ENCODE data around the gene ARL4A.

The ARL4A gene

GRCh38 chr7:12715372-12716133, 28.1 kb downstream of the ARL4A start:
- Histone ChIP-seq H3K27me3 (ENCODE audit: insufficient read depth, low read length) (no peaks in the 10 kb centered on the region), H2AFZ (ENCODE audit: low read depth, low read length) (peak overlapping the region; percentile 49), H3K4me3 (ENCODE audit: low read length) (peak overlapping the region; percentile 43), H3K9me3 (ENCODE audit: low read length) (no peaks in the 10 kb centered on the region), H3K36me3 (ENCODE audit: insufficient read depth, low read length) (no peaks in the 10 kb centered on the region), H3K4me1 (ENCODE audit: insufficient read depth, low read length) (peaks cover 36% of the 10 kb centered on the region)

GRCh38 chr7:12716134-12716681, 28.8 kb downstream of the ARL4A start:
- H3K27me3 ChIP-seq (ENCODE audit: insufficient read depth, low read length): no peaks in the 10 kb centered on the region
- H2AFZ ChIP-seq (ENCODE audit: low read depth, low read length): no peak overlapping the region
- peak overlapping the region; percentile 43 for H3K4me3 ChIP-seq (ENCODE audit: low read length)
- no peaks in the 10 kb centered on the region for H3K36me3 ChIP-seq (ENCODE audit: insufficient read depth, low read length)
- no peaks in the 10 kb centered on the region for H3K9me3 ChIP-seq (ENCODE audit: low read length)
- peaks cover 36% of the 10 kb centered on the region for H3K4me1 ChIP-seq (ENCODE audit: insufficient read depth, low read length)

DNA sequence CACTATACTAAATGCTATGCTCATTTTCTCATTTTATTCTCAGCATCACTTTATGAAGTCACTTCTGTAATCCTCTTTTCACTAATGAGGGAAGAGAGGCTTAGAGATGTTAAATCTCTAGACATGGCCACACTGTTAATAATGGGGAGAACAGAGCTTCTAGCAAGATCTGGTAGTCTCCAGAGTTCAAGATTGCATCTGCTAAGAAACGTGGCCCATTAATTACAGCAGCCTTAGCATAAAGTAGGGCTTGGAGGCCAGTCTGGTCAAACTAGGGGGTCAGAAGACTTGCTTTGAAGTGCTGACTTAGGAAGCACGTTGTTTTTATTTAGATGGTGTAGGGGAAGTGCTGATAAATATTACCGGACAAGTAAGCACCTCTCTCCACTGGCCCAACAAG, 29.3 kb downstream of the ARL4A start:
- H3K4me3 ChIP-seq (ENCODE audit: low read length): peak overlapping the region; percentile 43

DNA sequence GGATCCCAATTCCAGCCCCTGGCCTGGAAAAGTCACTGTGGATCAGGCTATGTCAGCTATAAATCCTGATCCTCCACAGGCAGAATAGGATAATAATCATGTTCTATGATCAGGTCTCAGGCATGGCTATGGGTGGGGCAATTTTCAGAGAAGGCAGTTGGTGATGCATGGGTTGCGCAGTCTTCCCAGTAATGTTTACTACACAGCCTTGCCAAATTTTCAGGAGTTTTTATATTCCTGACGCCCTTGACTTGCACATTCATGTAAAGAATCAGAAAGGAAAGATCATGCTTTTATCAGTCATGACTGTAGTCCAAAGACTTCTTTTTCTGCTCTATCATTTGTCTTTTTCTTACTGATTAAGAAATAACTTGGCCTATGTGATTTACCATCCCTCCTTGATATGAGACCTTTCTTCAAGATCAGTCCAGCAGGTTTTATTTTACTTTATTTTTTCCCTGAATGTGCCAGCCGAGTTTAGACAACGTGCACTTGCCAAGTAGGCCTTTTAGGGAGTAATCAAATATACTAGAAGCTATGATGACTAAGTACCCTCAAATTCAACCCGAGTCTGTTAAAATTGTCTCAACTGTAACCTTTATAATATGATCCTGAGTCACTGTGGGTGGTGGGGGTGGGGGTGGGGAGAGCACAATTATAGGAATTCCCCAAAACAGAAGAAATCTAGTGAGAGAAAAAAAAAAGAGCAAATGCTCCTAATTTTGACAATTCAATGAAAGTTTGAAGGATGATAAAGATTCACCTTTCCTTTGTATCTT, 31.9 kb downstream of the ARL4A start:
- Histone ChIP-seq H3K27me3 (ENCODE audit: insufficient read depth, low read length) (no peaks in the 10 kb centered on the region), H3K9me3 (ENCODE audit: low read length) (no peaks in the 10 kb centered on the region), H3K4me3 (ENCODE audit: low read length) (no peak overlapping the region), H3K36me3 (ENCODE audit: insufficient read depth, low read length) (no peaks in the 10 kb centered on the region), H2AFZ (ENCODE audit: low read depth, low read length) (no peak overlapping the region), H3K4me1 (ENCODE audit: insufficient read depth, low read length) (peaks cover 22% of the 10 kb centered on the region)

More for the DNA sequence above, 29.3 kb downstream of the ARL4A start:
- Histone ChIP-seq H2AFZ (ENCODE audit: low read depth, low read length) (no peak overlapping the region), H3K36me3 (ENCODE audit: insufficient read depth, low read length) (no peaks in the 10 kb centered on the region), H3K9me3 (ENCODE audit: low read length) (no peaks in the 10 kb centered on the region), H3K27me3 (ENCODE audit: insufficient read depth, low read length) (no peaks in the 10 kb centered on the region), H3K4me1 (ENCODE audit: insufficient read depth, low read length) (peaks cover 36% of the 10 kb centered on the region)

DNA sequence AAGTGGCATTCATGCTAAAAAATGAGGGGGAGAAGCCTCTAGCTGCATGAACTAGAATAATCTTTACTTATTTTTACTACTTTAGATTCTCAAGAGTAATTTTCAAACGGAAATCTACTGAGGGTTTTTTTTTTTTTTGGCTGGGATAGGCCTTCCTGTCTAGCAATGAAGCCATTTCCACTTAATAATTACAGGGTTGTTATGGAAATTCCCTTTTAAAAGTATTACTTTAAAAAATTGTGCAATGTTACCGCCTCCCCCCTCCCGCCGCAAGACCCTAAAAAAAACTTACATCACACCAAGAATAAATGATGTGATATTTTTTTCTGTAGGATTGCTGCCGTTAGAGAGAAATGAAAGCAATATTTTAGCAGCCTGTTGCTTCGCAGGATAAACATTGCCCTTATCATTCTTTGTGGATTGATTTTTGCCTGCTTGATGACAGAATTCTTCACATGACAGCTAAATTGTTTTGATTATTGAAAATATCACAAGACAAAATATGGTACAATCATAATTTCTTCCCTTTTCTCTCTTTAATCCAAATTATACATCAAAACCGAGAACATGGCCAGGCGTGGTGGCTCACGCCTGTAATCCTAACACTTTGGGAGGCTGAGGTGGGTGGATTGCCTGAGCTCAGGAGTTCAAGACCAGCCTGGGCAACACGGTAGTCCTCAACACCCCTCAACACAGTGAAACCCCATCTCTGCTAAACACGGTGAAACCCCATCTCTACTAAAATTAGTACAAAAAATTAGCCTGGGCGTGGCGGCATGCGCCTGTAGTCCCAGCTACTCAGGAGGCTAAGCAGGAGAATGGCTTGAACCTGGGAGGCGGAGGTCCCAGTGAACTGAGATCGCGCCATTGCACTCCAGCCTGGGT, 32.8 kb downstream of the ARL4A start:
- no peak overlapping the region for H2AFZ ChIP-seq (ENCODE audit: low read depth, low read length)
- no peak overlapping the region for H3K4me3 ChIP-seq (ENCODE audit: low read length)
- H3K4me1 ChIP-seq (ENCODE audit: insufficient read depth, low read length): peaks cover 14% of the 10 kb centered on the region
- H3K9me3 ChIP-seq (ENCODE audit: low read length): no peaks in the 10 kb centered on the region
- no peaks in the 10 kb centered on the region for H3K27me3 ChIP-seq (ENCODE audit: insufficient read depth, low read length)
- H3K36me3 ChIP-seq (ENCODE audit: insufficient read depth, low read length): no peaks in the 10 kb centered on the region

- Histone ChIP-seq H2AFZ (ENCODE audit: low read depth, low read length) (no peak overlapping the region), H3K4me3 (ENCODE audit: low read length) (no peak overlapping the region), H3K4me1 (ENCODE audit: insufficient read depth, low read length) (peaks cover 9% of the 10 kb centered on the region), H3K9me3 (ENCODE audit: low read length) (no peaks in the 10 kb centered on the region), H3K27me3 (ENCODE audit: insufficient read depth, low read length) (no peaks in the 10 kb centered on the region), H3K36me3 (ENCODE audit: insufficient read depth, low read length) (no peaks in the 10 kb centered on the region)
Measured at GRCh38 chr7:12721286-12721830, 33.9 kb downstream of the ARL4A start.

GRCh38 chr7:12722136-12722535, 34.7 kb downstream of the ARL4A start:
- Histone ChIP-seq H3K27me3 (ENCODE audit: insufficient read depth, low read length) (no peaks in the 10 kb centered on the region), H2AFZ (ENCODE audit: low read depth, low read length) (no peak overlapping the region), H3K4me1 (ENCODE audit: insufficient read depth, low read length) (peaks cover under 1% of the 10 kb centered on the region), H3K9me3 (ENCODE audit: low read length) (no peaks in the 10 kb centered on the region), H3K4me3 (ENCODE audit: low read length) (no peak overlapping the region), H3K36me3 (ENCODE audit: insufficient read depth, low read length) (no peaks in the 10 kb centered on the region)

- H3K9me3 ChIP-seq (ENCODE audit: low read length): no peaks in the 10 kb centered on the region
- H3K36me3 ChIP-seq (ENCODE audit: insufficient read depth, low read length): no peaks in the 10 kb centered on the region
- peaks cover 2% of the 10 kb centered on the region for H3K4me1 ChIP-seq (ENCODE audit: insufficient read depth, low read length)
- H3K4me3 ChIP-seq (ENCODE audit: low read length): no peak overlapping the region
- H3K27me3 ChIP-seq (ENCODE audit: insufficient read depth, low read length): no peaks in the 10 kb centered on the region
- H2AFZ ChIP-seq (ENCODE audit: low read depth, low read length): no peak overlapping the region
Measured at GRCh38 chr7:12722636-12723605, 35.5 kb downstream of the ARL4A start.

- Histone ChIP-seq H3K4me1 (ENCODE audit: insufficient read depth, low read length) (peaks cover 2% of the 10 kb centered on the region), H3K9me3 (ENCODE audit: low read length) (no peaks in the 10 kb centered on the region), H2AFZ (ENCODE audit: low read depth, low read length) (no peak overlapping the region), H3K27me3 (ENCODE audit: insufficient read depth, low read length) (no peaks in the 10 kb centered on the region), H3K36me3 (ENCODE audit: insufficient read depth, low read length) (no peaks in the 10 kb centered on the region), H3K4me3 (ENCODE audit: low read length) (no peak overlapping the region)
Measured at GRCh38 chr7:12725575-12726316, 38.3 kb downstream of the ARL4A start.

DNA sequence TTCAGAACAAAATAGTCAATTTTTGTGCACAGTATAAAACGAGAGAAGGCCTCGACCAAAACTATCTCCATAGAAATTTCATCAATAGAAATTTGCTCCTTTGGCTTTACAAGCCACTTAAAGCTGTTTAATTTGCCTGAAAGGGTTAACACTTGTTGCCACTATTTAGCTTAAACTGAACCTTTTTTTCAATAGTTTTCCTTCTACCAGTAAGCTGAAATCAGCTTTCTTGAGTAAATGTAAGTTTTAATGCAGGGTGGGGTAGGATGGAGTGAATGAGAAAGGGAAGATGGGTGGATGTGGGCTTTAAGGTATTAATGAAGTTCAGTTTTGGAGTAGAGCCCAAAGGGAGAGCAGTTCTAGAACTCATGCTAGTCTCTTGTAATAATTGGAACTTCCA, 39.5 kb downstream of the ARL4A start:
- Histone ChIP-seq H3K4me3 (ENCODE audit: low read length) (no peak overlapping the region), H3K27me3 (ENCODE audit: insufficient read depth, low read length) (no peaks in the 10 kb centered on the region), H2AFZ (ENCODE audit: low read depth, low read length) (no peak overlapping the region), H3K36me3 (ENCODE audit: insufficient read depth, low read length) (no peaks in the 10 kb centered on the region), H3K9me3 (ENCODE audit: low read length) (no peaks in the 10 kb centered on the region), H3K4me1 (ENCODE audit: insufficient read depth, low read length) (peaks cover 7% of the 10 kb centered on the region)

GRCh38 chr7:12727455-12728191, 40.2 kb downstream of the ARL4A start:
- Histone ChIP-seq H3K4me1 (ENCODE audit: insufficient read depth, low read length) (peaks cover 7% of the 10 kb centered on the region), H3K4me3 (ENCODE audit: low read length) (no peak overlapping the region), H3K36me3 (ENCODE audit: insufficient read depth, low read length) (no peaks in the 10 kb centered on the region), H3K27me3 (ENCODE audit: insufficient read depth, low read length) (no peaks in the 10 kb centered on the region), H3K9me3 (ENCODE audit: low read length) (no peaks in the 10 kb centered on the region), H2AFZ (ENCODE audit: low read depth, low read length) (no peak overlapping the region)
